Pancreas (tissue), 10 donors: Measurements from ENCODE around the gene MBD5. TPM values are rescaled to one million over a fixed set of nuclear protein-coding genes. Genes with fewer than 3 reads are reported as not detected.

Experiments
- ATAC-seq, 4 donors: fragments of 200-7000 bp; cut with Tn5 transposase; one replicate each; pipeline versions ENCODE4 v1.8.0 to v1.9.1; 2020; ENCODE audit warnings: mild to moderate bottlenecking in 4 of 4, moderate library complexity in 4 of 4
- DNase-seq, 6 donors: peaks; one replicate each; pipeline ENCODE4 v3.0.0-alpha.2; 2020
- FAIRE-seq: peaks from 2 replicates; lab custom pipeline; 2012; peaks lifted over from hg19 to GRCh38; lab: Jason Lieb, UNC
- H3K27ac ChIP-seq, 4 donors: fragments of 200-600 bp; sonication (generic); 1 replicate in 3 of 4; 2 replicates in 1 of 4; pipeline versions ENCODE4 v1.5.0 to v1.8.0; 2020
- H3K27me3 ChIP-seq, 4 donors: fragments of 200-600 bp; one replicate each; pipeline ENCODE4 v1.8.0; 2021
- H3K36me3 ChIP-seq, 3 donors: fragments of 200-600 bp; sonication (generic) in 1 of 3; one replicate each; pipeline versions ENCODE4 v1.5.0 to v1.8.0; 2020 to 2021
- H3K4me1 ChIP-seq, 3 donors: fragments of 200-600 bp; one replicate each; pipeline ENCODE4 v1.8.0; 2021
- H3K4me3 ChIP-seq, 4 donors: fragments of 200-600 bp; sonication (generic) in 2 of 4; one replicate each; pipeline versions ENCODE4 v1.5.0 to v1.8.0; 2020 to 2021
- H3K9me3 ChIP-seq, 4 donors: fragments of 200-600 bp; one replicate each; pipeline ENCODE4 v1.8.0; 2021
- WGBS, 2 donors: extraction: QIAGEN DNeasy Blood & Tissue Kit; methylation state at CpG; one replicate each; pipeline ENCODE4 v1.1.7; 2013; 5-methylcytosine and 5-hydroxymethylcytosine counted together
- intact Hi-C, 3 donors: fragments of 100-400 bp; cut with DNase I; formaldehyde crosslinking; loops; one replicate each; pipeline versions ENCODE4 v1.11.1 to v1.14.2; 2022
- polyA plus RNA-seq, 2 donors: library from polyadenylated mRNA; stranded (reverse); fragments of 200-250 nt; gene quantifications; one replicate each; pipeline ENCODE4 v1.2.3, GENCODE V29; 2013
- total RNA-seq, 6 donors: library from RNA; stranded (reverse); fragmentation: NEBNext Ultra II Directional in 4 of 6; extraction: Animal tissue kit (Norgen Biotek cat#: 25700) in 4 of 6; gene quantifications; one replicate each; pipeline versions ENCODE4 v1.2.1 to v1.2.4, GENCODE V29; 2021 to 2023
- TF ChIP-seq, protein P1 (sequence below), 4 donors: fragments of 200-600 bp; sonication (generic) in 3 of 4; IDR thresholded peaks; one replicate each; pipeline versions ENCODE4 v1.5.0 to v1.8.0; 2021; ENCODE audit warnings: antibody characterized with exemption in 4 of 4
- donor health status: healthy with polysubstance abuse.
- donor health status: DM: no; HTN: no; CAD: no; lungs with moderate emphysema.
- donor health status: DM: no; HTN: no; CAD: no.
- donor health status: control.
- donor health status: control.
- donor health status: Bipolar disorder and iron deficiency.
- donor health status: DM: yes; HTN: yes; CAD: no.
- donor health status: DM: no; HTN: no; CAD: no.
- donor health status: DM: no; HTN: no; CAD: no.
- donor health status: DM: yes; HTN: yes; CAD: no.

Gene MBD5
- total and polyA plus RNA-seq, 8 donors = 4.5 to 27.4 (median 12.8) TPM

DNA sequence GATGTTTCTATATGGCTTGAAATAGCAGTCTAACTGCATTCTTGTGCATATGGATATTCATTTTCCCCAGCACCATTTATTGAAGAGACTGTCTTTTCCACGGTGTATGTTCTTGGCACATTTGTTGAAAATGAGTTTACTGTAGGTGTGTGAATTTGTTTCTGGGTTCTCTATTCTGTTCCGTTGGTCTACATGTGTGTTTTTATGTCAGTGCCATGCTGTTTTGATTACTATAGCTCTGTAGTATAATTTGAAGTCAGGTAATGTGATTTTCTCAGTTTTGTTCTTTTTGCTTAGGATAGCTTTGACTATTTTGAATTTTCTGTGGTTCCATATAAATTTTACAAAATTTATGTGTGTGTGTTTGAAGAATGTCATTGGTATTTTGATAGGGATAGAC lies 201.0 kb downstream of the MBD5 start:
- TF ChIP-seq, protein P1, sequence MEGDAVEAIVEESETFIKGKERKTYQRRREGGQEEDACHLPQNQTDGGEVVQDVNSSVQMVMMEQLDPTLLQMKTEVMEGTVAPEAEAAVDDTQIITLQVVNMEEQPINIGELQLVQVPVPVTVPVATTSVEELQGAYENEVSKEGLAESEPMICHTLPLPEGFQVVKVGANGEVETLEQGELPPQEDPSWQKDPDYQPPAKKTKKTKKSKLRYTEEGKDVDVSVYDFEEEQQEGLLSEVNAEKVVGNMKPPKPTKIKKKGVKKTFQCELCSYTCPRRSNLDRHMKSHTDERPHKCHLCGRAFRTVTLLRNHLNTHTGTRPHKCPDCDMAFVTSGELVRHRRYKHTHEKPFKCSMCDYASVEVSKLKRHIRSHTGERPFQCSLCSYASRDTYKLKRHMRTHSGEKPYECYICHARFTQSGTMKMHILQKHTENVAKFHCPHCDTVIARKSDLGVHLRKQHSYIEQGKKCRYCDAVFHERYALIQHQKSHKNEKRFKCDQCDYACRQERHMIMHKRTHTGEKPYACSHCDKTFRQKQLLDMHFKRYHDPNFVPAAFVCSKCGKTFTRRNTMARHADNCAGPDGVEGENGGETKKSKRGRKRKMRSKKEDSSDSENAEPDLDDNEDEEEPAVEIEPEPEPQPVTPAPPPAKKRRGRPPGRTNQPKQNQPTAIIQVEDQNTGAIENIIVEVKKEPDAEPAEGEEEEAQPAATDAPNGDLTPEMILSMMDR (IDR thresholded peaks at IDR 0.05) = no peak
- H3K27ac ChIP-seq = no peak overlapping the region
- ATAC-seq (no peak), FAIRE-seq (no peak), DNase-seq (no peak)
- H3K36me3 ChIP-seq = no peaks in the 10 kb centered on the region
- H3K9me3 ChIP-seq = peaks cover 0 to 3% (median 0%) of the 10 kb centered on the region in 4 donors
- no peaks in the 10 kb centered on the region for H3K27me3 ChIP-seq
- intact Hi-C loops = no loop called here
- 97 to 99% methylated on average over 2 of the region's 2 CpGs for WGBS, 2 donors
- no peaks in the 10 kb centered on the region for H3K4me1 ChIP-seq
- H3K4me3 ChIP-seq = no peak overlapping the region

DNA sequence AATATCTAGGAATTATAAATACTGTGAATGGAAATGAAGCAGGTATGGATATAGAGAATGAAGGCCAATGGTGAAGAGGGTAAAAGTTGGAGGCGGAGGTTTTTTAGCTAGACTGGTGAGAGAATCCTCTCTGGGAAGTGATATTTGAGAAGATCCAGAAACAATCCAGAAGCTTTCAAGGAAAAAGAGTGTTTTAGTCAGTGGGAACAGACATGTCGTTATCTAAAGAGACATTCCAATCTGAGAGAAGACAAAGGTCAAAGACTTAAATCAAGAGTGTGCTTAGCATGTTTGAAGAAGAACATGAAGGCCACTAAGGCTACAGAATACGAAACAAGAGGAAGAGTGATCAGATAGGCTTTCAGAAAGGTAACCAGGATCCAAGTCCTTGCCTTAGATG lies 211.0 kb downstream of the MBD5 start:
- Histone ChIP-seq H3K27ac (no peak overlapping the region), H3K4me3 (no peak overlapping the region), H3K36me3 (no peaks in the 10 kb centered on the region), H3K4me1 (no peaks in the 10 kb centered on the region), H3K27me3 (no peaks in the 10 kb centered on the region), H3K9me3 (no peaks in the 10 kb centered on the region)
- intact Hi-C loops = no loop called here
- TF ChIP-seq, protein P1 (IDR thresholded peaks at IDR 0.05) = no peak
- no peak for ATAC-seq
- DNase-seq = no peak
- no peak for FAIRE-seq
- 82 to 89% methylated on average over 3 of the region's 3 CpGs for WGBS, 2 donors

DNA sequence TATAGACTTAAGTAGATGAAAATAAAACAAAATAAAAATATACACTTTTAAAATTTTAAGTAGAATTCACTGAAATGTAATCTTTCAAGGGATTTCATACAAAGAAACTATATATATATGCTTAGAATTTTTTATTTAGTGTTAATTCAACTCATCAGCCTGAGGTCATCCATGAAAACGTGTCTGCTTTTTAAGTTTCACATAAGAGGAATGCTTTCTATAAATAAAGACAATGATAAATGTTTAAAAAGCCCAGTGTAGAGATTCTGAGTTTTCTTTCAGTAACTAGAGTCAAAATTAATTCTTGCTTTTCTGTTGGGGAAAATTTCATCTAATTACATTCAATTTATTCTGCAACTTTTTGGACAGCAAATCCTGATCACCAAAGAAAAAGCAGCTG lies 213.3 kb downstream of the MBD5 start:
- 84 to 89% methylated on average over 1 of the region's 1 CpG for WGBS, 2 donors
- H3K9me3 ChIP-seq = no peaks in the 10 kb centered on the region
- peaks cover 0 to 4% (median 0%) of the 10 kb centered on the region in 3 donors for H3K36me3 ChIP-seq
- TF ChIP-seq, protein P1 (IDR thresholded peaks at IDR 0.05) = no peak
- H3K27me3 ChIP-seq = no peaks in the 10 kb centered on the region
- DNase-seq (no peak), ATAC-seq (no peak), FAIRE-seq (no peak)
- no peaks in the 10 kb centered on the region for H3K4me1 ChIP-seq
- no peak overlapping the region for H3K4me3 ChIP-seq
- H3K27ac ChIP-seq = no peak overlapping the region
- intact Hi-C loops = no loop called here

DNA sequence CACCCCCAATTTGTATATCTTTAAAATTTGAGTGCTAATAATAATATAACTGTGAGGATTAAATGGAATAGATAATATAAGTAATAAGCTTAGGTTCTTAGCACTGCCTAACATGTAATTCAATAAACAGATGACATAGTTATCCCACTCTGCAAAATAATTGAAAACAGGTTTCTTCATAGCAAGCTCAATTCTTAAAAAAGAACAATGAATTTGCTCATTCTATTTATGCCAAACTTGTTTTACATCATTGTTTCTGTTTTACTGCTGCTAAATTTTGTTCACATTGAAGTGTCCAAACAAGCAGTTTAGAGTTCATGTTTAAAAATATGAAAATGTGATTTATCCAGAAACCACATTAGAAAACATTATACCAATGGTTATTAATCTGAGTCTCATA lies 217.0 kb downstream of the MBD5 start:
- Histone ChIP-seq H3K27ac (no peak overlapping the region), H3K4me3 (no peak overlapping the region), H3K36me3 (peaks cover 0 to 4% (median 0%) of the 10 kb centered on the region in 3 donors), H3K27me3 (no peaks in the 10 kb centered on the region), H3K9me3 (no peaks in the 10 kb centered on the region), H3K4me1 (no peaks in the 10 kb centered on the region)
- ATAC-seq (no peak), DNase-seq (no peak), FAIRE-seq (no peak)
- intact Hi-C loops = no loop called here
- TF ChIP-seq, protein P1 (IDR thresholded peaks at IDR 0.05) = no peak

DNA sequence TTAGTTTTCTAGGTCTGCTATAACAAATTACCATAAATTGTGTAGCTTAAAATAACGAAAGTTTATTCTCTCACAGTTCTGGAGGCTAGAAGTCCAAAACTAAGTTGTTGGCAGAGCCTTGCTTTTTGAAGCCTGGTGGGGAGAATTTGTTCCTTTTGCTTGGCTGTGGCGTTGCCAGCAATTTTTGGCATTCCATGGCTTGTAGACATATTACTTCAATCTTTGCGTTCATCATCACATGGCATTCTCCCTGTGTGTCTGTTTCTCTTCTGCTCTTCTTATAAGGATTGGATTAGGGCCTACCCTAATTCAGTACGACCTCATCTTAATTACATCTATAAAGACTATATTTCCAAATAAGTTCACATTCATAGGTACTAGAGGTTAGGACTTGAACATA lies 217.7 kb downstream of the MBD5 start:
- Histone ChIP-seq H3K9me3 (no peaks in the 10 kb centered on the region), H3K27ac (no peak overlapping the region), H3K36me3 (peaks cover 0 to 4% (median 0%) of the 10 kb centered on the region in 3 donors), H3K4me1 (no peaks in the 10 kb centered on the region), H3K27me3 (no peaks in the 10 kb centered on the region), H3K4me3 (no peak overlapping the region)
- ATAC-seq (no peak), DNase-seq (no peak), FAIRE-seq (no peak)
- 85 to 92% methylated on average over 4 of the region's 4 CpGs for WGBS, 2 donors
- TF ChIP-seq, protein P1 (IDR thresholded peaks at IDR 0.05) = no peak
- intact Hi-C loops = no loop called here
